Fibroblast of mammary gland (primary cell): Measurements from ENCODE around the gene KIAA0319L.
"Not testable (repeated sequence)": the region's sequence is repeated elsewhere in the genome, so short reads cannot be mapped to it uniquely, and the experiment has no call there.

ENCODE experiments used
- DNase-seq: peaks from one replicate; pipeline ENCODE4 v3.0.0-alpha.2; 2010; ENCODE audit warnings: low read depth
- H3K4me3 ChIP-seq: 2 replicates; pipeline ENCODE4 v1.5.1; 2011; ENCODE audit warnings: low read depth, mild to moderate bottlenecking, low read length, moderate library complexity; ENCODE audit not compliant: control insufficient read depth
- TF ChIP-seq, protein P1 (sequence below): conservative IDR thresholded peaks from 2 replicates; pipeline ENCODE4 v1.5.1; 2011; ENCODE audit warnings: low read depth, low read length, inconsistent platforms; ENCODE audit not compliant: control insufficient read depth, insufficient read depth

The KIAA0319L gene

DNA sequence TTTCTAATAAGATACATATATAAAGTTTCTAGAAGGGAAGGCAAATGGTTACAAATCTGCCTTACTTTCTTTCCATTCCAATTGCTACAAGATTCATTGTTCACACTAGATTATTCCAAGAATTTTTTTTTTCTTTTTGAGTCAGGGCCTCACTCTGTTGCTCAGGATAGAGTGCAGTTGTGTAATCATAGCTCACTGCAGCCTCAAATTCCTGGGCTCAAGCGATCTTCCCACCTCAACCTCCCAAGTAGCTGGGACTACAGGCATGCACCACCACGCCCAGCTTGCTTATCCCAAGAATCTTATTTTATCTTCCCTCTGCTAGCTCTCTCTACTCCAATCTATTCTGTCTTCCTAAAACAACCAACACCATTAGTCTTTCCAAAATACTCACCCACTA, 81.8 kb downstream of the KIAA0319L start:
- TF ChIP-seq, protein P1, sequence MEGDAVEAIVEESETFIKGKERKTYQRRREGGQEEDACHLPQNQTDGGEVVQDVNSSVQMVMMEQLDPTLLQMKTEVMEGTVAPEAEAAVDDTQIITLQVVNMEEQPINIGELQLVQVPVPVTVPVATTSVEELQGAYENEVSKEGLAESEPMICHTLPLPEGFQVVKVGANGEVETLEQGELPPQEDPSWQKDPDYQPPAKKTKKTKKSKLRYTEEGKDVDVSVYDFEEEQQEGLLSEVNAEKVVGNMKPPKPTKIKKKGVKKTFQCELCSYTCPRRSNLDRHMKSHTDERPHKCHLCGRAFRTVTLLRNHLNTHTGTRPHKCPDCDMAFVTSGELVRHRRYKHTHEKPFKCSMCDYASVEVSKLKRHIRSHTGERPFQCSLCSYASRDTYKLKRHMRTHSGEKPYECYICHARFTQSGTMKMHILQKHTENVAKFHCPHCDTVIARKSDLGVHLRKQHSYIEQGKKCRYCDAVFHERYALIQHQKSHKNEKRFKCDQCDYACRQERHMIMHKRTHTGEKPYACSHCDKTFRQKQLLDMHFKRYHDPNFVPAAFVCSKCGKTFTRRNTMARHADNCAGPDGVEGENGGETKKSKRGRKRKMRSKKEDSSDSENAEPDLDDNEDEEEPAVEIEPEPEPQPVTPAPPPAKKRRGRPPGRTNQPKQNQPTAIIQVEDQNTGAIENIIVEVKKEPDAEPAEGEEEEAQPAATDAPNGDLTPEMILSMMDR: no peak
- DNase-seq: no peak
- H3K4me3 ChIP-seq: no peak overlapping the region

DNA sequence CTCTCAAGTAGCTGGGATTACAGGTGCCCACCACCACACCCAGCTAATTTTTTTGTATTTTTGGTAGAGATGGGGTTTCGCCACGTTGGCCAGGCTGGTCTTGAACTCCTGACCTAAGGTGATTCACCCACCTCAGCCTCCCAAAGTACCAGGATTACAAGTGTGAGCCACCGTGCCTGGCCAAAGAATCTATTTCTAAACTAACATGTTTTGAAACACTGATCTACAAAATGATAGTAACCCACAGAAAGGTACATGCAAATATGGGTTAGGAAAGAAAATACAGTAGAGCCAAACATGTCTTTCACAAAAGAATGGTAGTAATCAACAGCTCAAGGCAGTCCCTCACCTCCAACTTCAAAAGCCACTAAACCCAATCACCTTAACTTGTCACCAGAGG, 84.0 kb downstream of the KIAA0319L start:
- H3K4me3 ChIP-seq, DNase-seq: not testable (repeated sequence)

DNA sequence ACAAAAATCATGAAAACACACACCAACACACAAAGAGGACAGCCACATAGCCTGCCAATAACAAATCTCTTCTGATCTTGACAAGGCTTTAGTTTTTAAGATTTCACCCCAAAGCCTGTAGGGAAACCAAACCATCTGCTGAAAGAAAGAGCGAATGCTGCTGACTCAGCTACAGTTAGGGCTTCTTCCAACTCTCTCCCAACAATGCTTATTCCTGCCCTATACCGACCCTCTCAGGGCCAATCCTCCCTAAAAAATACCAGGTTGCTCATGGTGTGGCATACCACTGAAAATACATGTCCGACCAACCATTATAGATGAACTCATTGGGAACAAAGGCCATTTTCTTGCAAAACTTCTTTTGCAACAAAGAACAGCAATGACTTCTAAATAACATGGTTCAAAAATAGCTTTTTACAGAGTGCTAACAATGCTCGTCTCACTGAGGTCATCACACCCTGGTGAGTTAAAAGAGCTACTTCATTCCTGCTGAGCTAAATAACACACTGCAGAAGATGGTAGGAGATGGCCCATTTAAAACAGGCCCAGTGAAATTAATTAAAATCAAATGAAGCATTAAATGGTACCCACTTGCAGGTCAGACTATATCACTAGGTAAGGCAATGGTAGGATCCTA, 86.1 kb downstream of the KIAA0319L start:
- TF ChIP-seq, protein P1: no peak
- no peak for DNase-seq
- H3K4me3 ChIP-seq: no peak overlapping the region

DNA sequence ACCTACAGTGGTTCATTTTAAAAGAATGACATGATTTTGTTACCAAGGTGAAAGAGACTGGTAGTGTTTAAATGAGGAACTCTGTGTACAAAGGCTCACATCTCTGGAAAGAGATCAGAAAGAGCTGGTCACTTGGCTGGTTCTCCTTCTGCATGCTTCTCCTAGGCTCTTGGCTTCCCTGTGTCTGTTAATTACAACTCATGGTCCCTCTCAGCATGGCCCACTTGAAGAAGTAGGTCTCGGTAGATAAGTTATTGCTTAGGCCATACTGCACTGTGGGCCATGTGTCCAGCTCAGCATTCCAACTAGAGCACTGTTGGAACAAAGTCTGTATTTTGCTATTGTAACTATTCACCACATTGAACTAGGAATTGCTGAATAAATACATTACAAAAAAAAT, 91.1 kb downstream of the KIAA0319L start:
- no peak for DNase-seq
- no peak overlapping the region for H3K4me3 ChIP-seq
- TF ChIP-seq, protein P1: no peak

DNA sequence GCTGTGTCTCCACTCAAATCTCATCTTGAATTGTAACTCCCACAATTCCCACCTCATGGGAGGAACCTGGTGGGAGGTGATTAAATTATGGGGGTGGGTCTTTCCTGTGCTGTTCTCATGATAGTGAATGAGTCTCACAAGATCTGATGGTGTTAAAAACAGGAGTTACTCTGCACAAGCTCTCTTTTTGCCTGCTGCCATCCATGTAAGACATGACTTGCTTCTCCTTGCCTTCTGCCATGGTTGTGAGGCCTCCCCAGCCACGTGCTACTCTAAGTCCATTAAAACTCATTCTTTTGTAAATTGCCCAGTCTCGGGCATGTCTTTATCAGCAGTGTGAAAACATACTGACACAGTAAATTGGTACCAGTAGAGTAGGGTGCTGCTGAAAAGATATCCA, 93.5 kb downstream of the KIAA0319L start:
- not testable (repeated sequence) for DNase-seq, H3K4me3 ChIP-seq

DNA sequence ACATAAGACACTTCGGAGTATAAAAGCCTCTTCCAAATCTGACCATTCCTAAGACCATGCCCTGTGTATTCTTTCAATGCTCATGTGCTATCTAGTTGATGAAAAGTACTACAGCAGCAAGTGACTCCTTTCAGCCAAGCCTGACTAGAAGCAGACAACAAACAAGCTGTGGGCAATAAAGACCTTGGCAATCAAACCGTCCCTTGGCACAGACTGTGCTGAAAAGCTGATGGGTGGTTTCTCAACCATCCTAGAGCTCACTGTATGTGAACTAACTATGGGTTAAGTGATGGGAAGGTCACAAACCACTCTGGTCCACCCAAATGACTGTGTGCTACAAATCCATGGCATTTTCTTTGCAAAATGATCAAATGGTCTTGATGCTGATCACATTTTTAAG, 94.0 kb downstream of the KIAA0319L start:
- TF ChIP-seq, protein P1: no peak
- DNase-seq: no peak
- no peak overlapping the region for H3K4me3 ChIP-seq

DNA sequence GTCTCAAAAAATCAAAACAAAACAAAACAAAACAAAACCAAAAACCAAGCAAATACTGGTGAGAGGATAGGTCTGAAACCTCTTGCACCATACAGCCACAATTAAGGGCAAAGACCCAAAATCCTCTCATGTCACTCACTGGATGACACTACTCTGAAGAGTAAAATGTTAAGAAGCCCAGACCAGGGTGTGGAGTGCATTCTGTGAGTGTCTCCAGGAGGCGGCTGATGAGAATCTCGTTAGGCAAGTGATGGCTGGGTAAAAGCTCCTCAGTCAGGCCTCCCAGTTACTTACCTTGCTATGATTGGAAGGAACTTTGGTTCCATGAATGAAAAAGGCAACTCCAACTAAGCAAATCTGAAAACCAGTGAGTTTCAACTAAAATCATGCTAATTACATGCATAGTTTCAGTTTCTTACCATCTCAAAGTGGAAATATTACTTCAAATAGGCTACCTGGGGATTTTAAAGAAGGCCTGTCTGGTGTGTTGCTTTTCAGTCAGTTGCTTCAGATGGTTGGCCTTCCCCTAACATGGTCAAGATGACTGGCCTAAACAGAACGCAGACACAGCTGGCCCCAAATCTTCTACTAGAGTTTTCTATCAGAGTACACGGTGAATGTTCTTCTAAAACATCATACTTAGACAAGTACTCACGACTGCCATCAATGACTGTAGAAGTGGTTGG, 95.1 kb downstream of the KIAA0319L start:
- TF ChIP-seq, protein P1: no peak
- H3K4me3 ChIP-seq: no peak overlapping the region
- no peak for DNase-seq

DNA sequence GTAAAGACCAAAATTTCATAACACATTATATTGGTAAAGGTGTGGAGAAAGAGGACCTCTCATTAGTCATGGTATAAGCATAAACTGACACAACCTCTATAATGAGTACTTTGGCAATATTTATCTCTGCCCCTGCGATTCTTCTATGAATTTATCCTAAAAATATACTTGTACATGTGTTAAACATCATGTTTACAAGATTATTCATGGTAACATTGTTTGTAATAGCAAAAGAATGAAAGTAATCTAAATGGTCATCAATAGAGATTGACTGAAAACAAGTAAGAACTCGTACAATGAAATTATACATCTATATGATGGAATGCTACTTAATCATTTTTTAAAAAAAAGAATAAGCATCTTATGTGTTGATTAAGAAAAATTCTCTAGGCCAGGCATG, 96.4 kb downstream of the KIAA0319L start:
- H3K4me3 ChIP-seq: no peak overlapping the region
- TF ChIP-seq, protein P1: no peak
- no peak for DNase-seq
